RWPE2 (cell line): ENCODE data around the gene ELMOD3.

Experiments
- ATAC-seq: fragments of 200-7000 bp; cut with Tn5 transposase; 3 replicates; pipeline ENCODE4 v1.9.1; 2021; ENCODE audit warnings: low read depth
- DNase-seq: peaks from one replicate; pipeline ENCODE4 v3.0.0-alpha.2; 2020; ENCODE audit warnings: low spot score
- H3K27ac ChIP-seq: fragments of 450-650 bp; 2 replicates; pipeline ENCODE4 v1.5.1; 2017; ENCODE audit warnings: mild to moderate bottlenecking; ENCODE audit not compliant: poor library complexity, severe bottlenecking
- H3K27me3 ChIP-seq: fragments of 250-450 bp; sonication (Bioruptor Pico); 2 replicates; pipeline ENCODE4 v1.5.1; 2021; ENCODE audit warnings: mild to moderate bottlenecking, moderate library complexity; ENCODE audit not compliant: insufficient read depth, poor library complexity, severe bottlenecking
- H3K36me3 ChIP-seq: fragments of 250-450 bp; sonication (Bioruptor Pico); 2 replicates; pipeline ENCODE4 v1.5.1; 2020; ENCODE audit warnings: low read depth, mild to moderate bottlenecking, moderate library complexity
- H3K4me1 ChIP-seq: fragments of 250-450 bp; sonication (Bioruptor Pico); 2 replicates; pipeline ENCODE4 v1.5.1; 2021; ENCODE audit warnings: mild to moderate bottlenecking, moderate library complexity; ENCODE audit not compliant: insufficient read depth, poor library complexity, severe bottlenecking
- H3K4me3 ChIP-seq: fragments of 250-450 bp; sonication (Bioruptor Pico); 2 replicates; pipeline ENCODE4 v1.5.1; 2021; ENCODE audit warnings: mild to moderate bottlenecking, moderate library complexity; ENCODE audit not compliant: severe bottlenecking
- H3K9me3 ChIP-seq: fragments of 250-450 bp; sonication (Bioruptor Pico); 2 replicates; pipeline ENCODE4 v1.5.1; 2021; ENCODE audit warnings: mild to moderate bottlenecking, moderate library complexity; ENCODE audit not compliant: severe bottlenecking
- TF ChIP-seq, protein P1 (sequence below): fragments of 450-650 bp; IDR thresholded peaks from one replicate; pipeline ENCODE4 v1.5.1; 2017; ENCODE audit warnings: mild to moderate bottlenecking, moderate library complexity; ENCODE audit not compliant: poor library complexity, severe bottlenecking

Gene ELMOD3

DNA sequence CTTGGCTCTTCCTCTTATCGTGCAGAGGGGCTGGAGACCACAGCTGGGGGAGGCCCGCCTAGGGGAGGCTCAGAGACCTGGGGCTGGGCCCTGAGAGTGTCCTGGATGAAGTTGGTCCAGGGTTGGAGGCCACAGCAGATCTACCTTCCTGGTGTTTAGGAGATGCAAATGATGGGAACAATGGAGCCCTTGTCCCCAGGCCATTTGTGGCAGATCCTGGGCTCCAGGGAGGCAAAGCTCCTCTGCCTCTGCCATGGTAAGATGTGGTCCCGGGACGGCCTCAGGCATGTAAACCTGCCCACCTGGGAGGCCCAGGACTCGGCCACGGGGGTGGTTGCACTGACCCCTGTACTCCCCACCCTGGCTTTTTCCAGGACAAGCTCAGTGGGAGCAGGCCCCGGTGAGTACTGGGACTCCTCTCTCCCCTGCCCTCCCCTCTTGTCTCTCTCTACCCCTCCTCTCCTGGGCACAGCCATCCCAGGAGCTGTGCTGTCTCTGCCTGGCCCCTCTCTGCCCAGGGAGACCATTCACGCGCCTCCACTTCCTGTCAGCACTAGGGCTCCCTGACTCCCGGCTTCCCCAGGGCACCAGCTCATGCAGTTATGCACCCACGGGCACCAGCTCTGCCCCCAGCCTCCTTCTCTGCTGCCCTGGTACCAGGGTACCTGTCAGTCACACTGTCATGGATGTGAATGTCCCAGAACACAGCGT, 74.8 kb downstream of the ELMOD3 start:
- no peak for DNase-seq
- Histone ChIP-seq H3K4me3 (no peak overlapping the region), H3K27ac (no peak overlapping the region), H3K27me3 (no peaks in the 10 kb centered on the region), H3K9me3 (no peaks in the 10 kb centered on the region), H3K36me3 (no peaks in the 10 kb centered on the region), H3K4me1 (peaks cover 16% of the 10 kb centered on the region)
- TF ChIP-seq, protein P1, sequence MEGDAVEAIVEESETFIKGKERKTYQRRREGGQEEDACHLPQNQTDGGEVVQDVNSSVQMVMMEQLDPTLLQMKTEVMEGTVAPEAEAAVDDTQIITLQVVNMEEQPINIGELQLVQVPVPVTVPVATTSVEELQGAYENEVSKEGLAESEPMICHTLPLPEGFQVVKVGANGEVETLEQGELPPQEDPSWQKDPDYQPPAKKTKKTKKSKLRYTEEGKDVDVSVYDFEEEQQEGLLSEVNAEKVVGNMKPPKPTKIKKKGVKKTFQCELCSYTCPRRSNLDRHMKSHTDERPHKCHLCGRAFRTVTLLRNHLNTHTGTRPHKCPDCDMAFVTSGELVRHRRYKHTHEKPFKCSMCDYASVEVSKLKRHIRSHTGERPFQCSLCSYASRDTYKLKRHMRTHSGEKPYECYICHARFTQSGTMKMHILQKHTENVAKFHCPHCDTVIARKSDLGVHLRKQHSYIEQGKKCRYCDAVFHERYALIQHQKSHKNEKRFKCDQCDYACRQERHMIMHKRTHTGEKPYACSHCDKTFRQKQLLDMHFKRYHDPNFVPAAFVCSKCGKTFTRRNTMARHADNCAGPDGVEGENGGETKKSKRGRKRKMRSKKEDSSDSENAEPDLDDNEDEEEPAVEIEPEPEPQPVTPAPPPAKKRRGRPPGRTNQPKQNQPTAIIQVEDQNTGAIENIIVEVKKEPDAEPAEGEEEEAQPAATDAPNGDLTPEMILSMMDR, result no peak
- ATAC-seq, result no peak

DNA sequence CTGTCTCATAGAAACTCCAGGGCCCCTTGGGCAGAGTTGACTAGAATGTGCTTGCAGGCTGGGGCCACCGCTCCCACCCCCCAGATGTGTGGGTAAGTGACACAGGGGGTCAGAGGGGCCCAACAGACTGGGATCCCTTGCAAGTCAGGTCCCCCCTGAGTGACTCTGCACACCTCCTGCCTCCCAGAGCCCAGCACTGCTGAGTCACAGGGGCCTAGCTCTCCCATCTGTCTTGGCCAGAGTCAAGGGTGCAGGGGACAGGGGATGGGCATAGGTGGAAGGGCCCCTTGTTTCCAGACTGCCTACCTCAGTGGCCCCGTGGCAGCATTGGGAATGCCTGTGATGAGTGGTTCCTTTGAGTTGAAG, 75.3 kb downstream of the ELMOD3 start:
- Histone ChIP-seq H3K4me3 (no peak overlapping the region), H3K27me3 (no peaks in the 10 kb centered on the region), H3K9me3 (no peaks in the 10 kb centered on the region), H3K27ac (no peak overlapping the region), H3K36me3 (no peaks in the 10 kb centered on the region), H3K4me1 (peaks cover 18% of the 10 kb centered on the region)
- ATAC-seq (no peak), DNase-seq (no peak)
- TF ChIP-seq, protein P1, result no peak

DNA sequence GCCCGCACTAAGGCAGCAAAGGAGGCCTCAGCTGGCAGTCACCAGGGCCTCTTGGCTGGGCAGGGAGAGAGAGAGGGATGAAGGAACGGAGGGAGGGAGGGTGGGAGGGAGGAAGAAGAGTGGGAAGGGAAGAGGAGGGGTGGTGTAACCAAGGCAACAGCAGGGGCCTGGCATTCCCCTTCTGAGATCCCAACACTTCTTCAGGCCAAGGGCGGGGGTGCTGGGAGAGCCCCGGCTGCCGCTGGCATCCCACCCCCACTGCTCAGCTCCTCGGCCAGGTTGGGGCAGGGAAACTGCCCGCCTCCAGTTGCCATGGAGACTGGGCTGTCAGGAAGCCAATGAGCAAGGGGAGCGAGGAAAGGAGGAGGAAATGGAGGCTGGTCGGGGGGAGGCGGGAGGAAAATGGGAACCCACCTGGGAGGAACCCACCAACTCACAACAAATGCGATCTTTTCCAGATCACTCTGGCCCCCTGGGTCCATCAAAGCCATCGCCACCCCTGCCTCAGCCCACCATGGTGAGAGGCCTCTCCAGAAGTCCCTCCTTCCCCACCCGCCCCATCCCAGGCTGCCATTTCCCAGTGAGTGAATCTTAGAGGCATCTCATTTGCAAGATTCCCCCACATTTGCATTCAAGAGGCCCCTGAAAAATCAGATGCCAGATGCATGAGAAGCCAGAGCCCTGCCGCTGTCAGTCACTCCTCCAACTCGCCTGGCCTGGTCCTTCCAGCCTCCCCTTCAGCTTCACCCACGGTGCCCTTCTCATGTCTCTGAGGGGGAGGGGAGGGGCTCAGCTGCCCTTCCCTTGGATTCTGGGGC, 76.4 kb downstream of the ELMOD3 start:
- H3K4me3 ChIP-seq, result no peak overlapping the region
- peaks cover 18% of the 10 kb centered on the region for H3K4me1 ChIP-seq
- DNase-seq (no peak), ATAC-seq (no peak)
- H3K27me3 ChIP-seq, result no peaks in the 10 kb centered on the region
- H3K27ac ChIP-seq, result no peak overlapping the region
- H3K9me3 ChIP-seq, result no peaks in the 10 kb centered on the region
- TF ChIP-seq, protein P1, result no peak
- H3K36me3 ChIP-seq, result no peaks in the 10 kb centered on the region

DNA sequence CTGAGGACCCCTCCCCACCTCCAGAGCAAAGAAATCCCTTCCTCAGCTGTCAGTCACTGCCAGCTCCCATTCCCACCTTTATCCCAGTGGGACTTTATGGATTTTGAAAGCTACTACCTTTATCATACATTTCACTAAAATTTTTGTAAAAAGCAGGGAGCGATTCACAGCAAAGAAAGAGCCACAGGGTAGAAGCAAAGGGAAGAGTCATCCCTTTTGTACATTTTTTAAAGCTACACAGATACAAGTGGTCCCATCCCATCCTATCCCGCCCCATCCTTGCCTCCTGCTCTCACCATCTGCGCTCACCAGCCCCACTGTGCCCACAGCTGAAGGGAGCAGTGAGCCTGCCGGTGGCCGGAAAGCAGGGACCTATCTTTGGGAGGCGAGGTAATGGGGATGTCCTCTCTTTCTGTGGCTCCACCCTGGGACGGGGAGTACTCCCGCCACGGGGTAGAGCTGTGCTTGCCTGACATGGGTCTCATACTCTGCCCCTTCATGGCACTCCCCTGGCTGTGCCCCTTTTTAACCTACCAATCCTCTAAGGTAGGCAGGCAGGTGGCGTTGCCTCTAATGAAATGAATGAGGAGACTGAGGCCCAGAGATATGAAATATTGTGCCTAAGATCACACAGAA, 77.1 kb downstream of the ELMOD3 start:
- no peak for ATAC-seq
- peaks cover 18% of the 10 kb centered on the region for H3K4me1 ChIP-seq
- no peak overlapping the region for H3K4me3 ChIP-seq
- no peak overlapping the region for H3K27ac ChIP-seq
- no peaks in the 10 kb centered on the region for H3K36me3 ChIP-seq
- no peaks in the 10 kb centered on the region for H3K9me3 ChIP-seq
- no peak for DNase-seq
- H3K27me3 ChIP-seq, result no peaks in the 10 kb centered on the region
- TF ChIP-seq, protein P1, result no peak
